RWPE2 (cell line): ENCODE measurements around the gene CHD9.

Experiments
- ATAC-seq: fragments of 200-7000 bp; cut with Tn5 transposase; 3 replicates; pipeline ENCODE4 v1.9.1; 2021; ENCODE audit warnings: low read depth
- DNase-seq: peaks from one replicate; pipeline ENCODE4 v3.0.0-alpha.2; 2020; ENCODE audit warnings: low spot score
- H3K27ac ChIP-seq: fragments of 450-650 bp; 2 replicates; pipeline ENCODE4 v1.5.1; 2017; ENCODE audit warnings: mild to moderate bottlenecking; ENCODE audit not compliant: poor library complexity, severe bottlenecking
- H3K27me3 ChIP-seq: fragments of 250-450 bp; sonication (Bioruptor Pico); 2 replicates; pipeline ENCODE4 v1.5.1; 2021; ENCODE audit warnings: mild to moderate bottlenecking, moderate library complexity; ENCODE audit not compliant: insufficient read depth, poor library complexity, severe bottlenecking
- H3K36me3 ChIP-seq: fragments of 250-450 bp; sonication (Bioruptor Pico); 2 replicates; pipeline ENCODE4 v1.5.1; 2020; ENCODE audit warnings: low read depth, mild to moderate bottlenecking, moderate library complexity
- H3K4me1 ChIP-seq: fragments of 250-450 bp; sonication (Bioruptor Pico); 2 replicates; pipeline ENCODE4 v1.5.1; 2021; ENCODE audit warnings: mild to moderate bottlenecking, moderate library complexity; ENCODE audit not compliant: insufficient read depth, poor library complexity, severe bottlenecking
- H3K4me3 ChIP-seq: fragments of 250-450 bp; sonication (Bioruptor Pico); 2 replicates; pipeline ENCODE4 v1.5.1; 2021; ENCODE audit warnings: mild to moderate bottlenecking, moderate library complexity; ENCODE audit not compliant: severe bottlenecking
- H3K9me3 ChIP-seq: fragments of 250-450 bp; sonication (Bioruptor Pico); 2 replicates; pipeline ENCODE4 v1.5.1; 2021; ENCODE audit warnings: mild to moderate bottlenecking, moderate library complexity; ENCODE audit not compliant: severe bottlenecking
- TF ChIP-seq, protein P1 (sequence below): fragments of 450-650 bp; IDR thresholded peaks from one replicate; pipeline ENCODE4 v1.5.1; 2017; ENCODE audit warnings: mild to moderate bottlenecking, moderate library complexity; ENCODE audit not compliant: poor library complexity, severe bottlenecking

Gene CHD9

DNA sequence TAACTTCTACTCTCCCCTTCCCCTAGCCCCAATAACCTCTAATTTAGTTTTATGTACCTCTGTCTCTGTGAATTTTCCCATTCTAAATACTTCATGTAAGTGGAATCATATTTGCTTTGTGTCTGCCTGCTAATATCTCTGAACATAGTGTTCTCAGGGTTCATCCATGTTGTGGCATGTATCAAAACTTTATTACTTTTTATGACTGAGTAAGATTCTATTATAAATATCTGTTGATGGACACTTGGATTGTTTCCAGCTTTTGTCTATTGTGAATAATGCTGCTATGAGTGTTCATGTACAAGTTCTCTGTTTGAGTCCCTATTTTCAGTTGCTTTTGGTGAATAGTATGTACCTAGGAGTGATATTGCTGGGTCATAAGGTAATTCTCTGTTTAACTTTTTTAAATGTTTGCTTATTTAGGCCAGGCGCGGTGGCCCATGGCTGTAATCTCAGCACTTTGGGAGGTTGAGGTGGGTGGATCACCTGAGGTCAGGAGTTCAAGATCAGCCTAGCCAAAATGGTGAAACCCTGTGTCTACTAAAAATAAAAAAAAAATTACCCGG, 92.8 kb downstream of the CHD9 start:
- Histone ChIP-seq H3K4me3 (no peak overlapping the region), H3K27me3 (no peaks in the 10 kb centered on the region), H3K36me3 (peaks cover 28% of the 10 kb centered on the region), H3K9me3 (peaks cover 18% of the 10 kb centered on the region), H3K27ac (peak overlapping the region; percentile 23), H3K4me1 (peaks cover 5% of the 10 kb centered on the region)
- DNase-seq (no peak), ATAC-seq (no peak)
- TF ChIP-seq, protein P1, sequence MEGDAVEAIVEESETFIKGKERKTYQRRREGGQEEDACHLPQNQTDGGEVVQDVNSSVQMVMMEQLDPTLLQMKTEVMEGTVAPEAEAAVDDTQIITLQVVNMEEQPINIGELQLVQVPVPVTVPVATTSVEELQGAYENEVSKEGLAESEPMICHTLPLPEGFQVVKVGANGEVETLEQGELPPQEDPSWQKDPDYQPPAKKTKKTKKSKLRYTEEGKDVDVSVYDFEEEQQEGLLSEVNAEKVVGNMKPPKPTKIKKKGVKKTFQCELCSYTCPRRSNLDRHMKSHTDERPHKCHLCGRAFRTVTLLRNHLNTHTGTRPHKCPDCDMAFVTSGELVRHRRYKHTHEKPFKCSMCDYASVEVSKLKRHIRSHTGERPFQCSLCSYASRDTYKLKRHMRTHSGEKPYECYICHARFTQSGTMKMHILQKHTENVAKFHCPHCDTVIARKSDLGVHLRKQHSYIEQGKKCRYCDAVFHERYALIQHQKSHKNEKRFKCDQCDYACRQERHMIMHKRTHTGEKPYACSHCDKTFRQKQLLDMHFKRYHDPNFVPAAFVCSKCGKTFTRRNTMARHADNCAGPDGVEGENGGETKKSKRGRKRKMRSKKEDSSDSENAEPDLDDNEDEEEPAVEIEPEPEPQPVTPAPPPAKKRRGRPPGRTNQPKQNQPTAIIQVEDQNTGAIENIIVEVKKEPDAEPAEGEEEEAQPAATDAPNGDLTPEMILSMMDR = no peak

DNA sequence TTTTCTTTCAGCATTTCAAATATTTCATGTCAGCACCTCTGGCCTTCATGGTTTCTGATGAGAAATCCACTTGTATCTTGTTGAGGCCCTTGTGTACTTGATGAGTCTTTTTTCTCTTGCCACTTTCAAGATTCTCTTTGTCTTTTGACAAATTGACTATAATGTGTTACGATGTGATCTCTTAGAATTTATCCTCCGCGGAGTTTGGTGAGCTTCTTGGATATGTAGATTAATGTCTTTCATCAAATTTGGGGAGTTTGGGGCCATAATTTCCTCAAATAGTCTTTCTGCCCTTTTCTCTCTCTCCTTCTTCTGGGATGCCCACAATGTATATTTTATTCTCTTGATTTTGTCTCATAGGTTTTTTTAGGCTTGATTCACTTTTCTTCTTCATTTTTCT, 96.0 kb downstream of the CHD9 start:
- Histone ChIP-seq H3K27me3 (no peaks in the 10 kb centered on the region), H3K9me3 (peaks cover 18% of the 10 kb centered on the region), H3K4me1 (no peaks in the 10 kb centered on the region), H3K4me3 (no peak overlapping the region), H3K36me3 (peaks cover 30% of the 10 kb centered on the region), H3K27ac (no peak overlapping the region)
- ATAC-seq = no peak
- no peak for DNase-seq
- TF ChIP-seq, protein P1 = no peak

DNA sequence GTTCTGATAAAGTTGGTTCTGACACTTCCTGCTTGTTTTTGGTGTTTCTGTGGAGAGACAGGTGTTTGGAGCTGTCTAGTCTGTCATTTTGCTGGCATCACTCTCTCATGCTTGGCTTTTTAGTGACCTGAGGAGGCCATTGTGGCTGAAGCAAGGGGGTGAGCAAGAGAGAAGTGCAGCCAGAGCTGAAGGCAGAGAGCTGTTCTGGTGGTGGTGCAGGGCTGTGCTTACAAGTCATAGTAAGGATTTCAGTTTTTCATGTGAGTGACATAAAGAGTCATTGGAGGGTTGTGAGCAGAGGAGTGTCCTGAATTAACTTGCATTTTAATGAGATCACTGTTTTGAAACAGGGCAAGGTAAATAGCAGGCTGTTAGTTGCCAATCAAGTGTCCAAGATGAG, 97.5 kb downstream of the CHD9 start:
- H3K27me3 ChIP-seq = no peaks in the 10 kb centered on the region
- DNase-seq (no peak), ATAC-seq (no peak)
- peaks cover 45% of the 10 kb centered on the region for H3K36me3 ChIP-seq
- H3K9me3 ChIP-seq = peaks cover 18% of the 10 kb centered on the region
- no peak overlapping the region for H3K27ac ChIP-seq
- no peaks in the 10 kb centered on the region for H3K4me1 ChIP-seq
- TF ChIP-seq, protein P1 = no peak
- no peak overlapping the region for H3K4me3 ChIP-seq

DNA sequence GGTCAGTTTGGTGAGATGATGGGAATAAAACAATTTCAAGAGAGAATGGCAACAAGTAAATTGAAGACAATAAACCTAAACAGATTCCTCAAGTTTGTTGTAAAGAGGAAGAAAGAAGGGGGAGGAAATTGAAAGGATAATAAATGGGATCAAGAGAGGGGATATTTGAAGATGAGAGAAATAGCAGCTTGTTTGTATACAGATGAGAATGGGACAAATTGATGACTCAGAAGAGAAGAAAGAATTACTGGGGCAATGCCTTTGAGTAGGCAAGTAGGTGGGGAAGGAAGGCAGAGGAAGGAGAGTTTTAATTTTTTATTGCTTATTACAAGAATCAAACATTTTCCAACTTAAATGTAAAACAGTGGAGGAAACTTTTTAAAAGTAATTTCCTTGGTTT, 98.3 kb downstream of the CHD9 start:
- Histone ChIP-seq H3K27me3 (no peaks in the 10 kb centered on the region), H3K4me1 (no peaks in the 10 kb centered on the region), H3K27ac (no peak overlapping the region), H3K9me3 (peaks cover 18% of the 10 kb centered on the region), H3K36me3 (peaks cover 53% of the 10 kb centered on the region), H3K4me3 (no peak overlapping the region)
- TF ChIP-seq, protein P1 = no peak
- ATAC-seq (no peak), DNase-seq (no peak)

DNA sequence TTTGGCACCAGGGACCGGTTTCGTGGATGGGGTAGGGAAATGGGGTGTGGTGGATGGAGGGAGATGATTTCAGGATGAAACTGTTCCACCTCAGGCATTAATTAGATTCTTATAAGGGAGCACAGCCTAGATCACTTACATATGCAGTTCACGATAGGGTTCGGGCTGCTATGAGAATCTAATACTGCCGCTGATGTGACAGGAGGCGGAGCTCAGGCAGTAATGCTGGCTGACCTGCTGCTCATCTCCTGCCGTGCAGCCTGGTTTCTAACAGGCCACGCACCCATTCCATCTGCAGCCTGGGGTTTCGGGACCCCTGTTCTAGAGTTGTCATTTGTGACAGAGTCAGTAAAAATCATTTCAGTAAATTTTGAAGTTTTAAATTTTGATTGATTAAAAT, 99.7 kb downstream of the CHD9 start:
- TF ChIP-seq, protein P1 = no peak
- Histone ChIP-seq H3K4me1 (no peaks in the 10 kb centered on the region), H3K27me3 (no peaks in the 10 kb centered on the region), H3K4me3 (no peak overlapping the region), H3K36me3 (peaks cover 45% of the 10 kb centered on the region), H3K27ac (no peak overlapping the region), H3K9me3 (peaks cover 10% of the 10 kb centered on the region)
- DNase-seq (no peak), ATAC-seq (no peak)
